HepG2 (cell line): ENCODE data around the gene HS3ST3B1. TPM values are rescaled to one million over a fixed set of nuclear protein-coding genes. Genes with fewer than 3 reads are reported as not detected.

ENCODE experiments used
- ADNP ChIP-seq: sonication (generic); formaldehyde crosslinking; IDR thresholded peaks from 2 replicates; pipeline ENCODE4 v1.4.0; 2020; ENCODE audit warnings: missing genetic modification reagents
- GATA4 ChIP-seq: sonication (generic); IDR thresholded peaks from 2 replicates; pipeline ENCODE4 v1.6.1; 2016; ENCODE audit warnings: antibody characterized with exemption, low read depth, borderline replicate concordance
- GPBP1L1 ChIP-seq: sonication (generic); formaldehyde crosslinking; IDR thresholded peaks from 2 replicates; pipeline ENCODE4 v1.5.0; 2020; ENCODE audit warnings: mild to moderate bottlenecking, missing genetic modification reagents
- HIC2 ChIP-seq: sonication (generic); formaldehyde crosslinking; IDR thresholded peaks from 2 replicates; pipeline ENCODE4 v1.9.0; 2022; ENCODE audit warnings: low read depth, missing genetic modification reagents
- MXD3 ChIP-seq: IDR thresholded peaks from 2 replicates; pipeline ENCODE4 v1.6.1; 2016; ENCODE audit warnings: mild to moderate bottlenecking, missing biosample characterization, missing genetic modification reagents
- NAIF1 ChIP-seq: sonication (generic); formaldehyde crosslinking; IDR thresholded peaks from 2 replicates; pipeline ENCODE4 v1.5.0; 2020; ENCODE audit warnings: mild to moderate bottlenecking, missing genetic modification reagents, borderline replicate concordance
- NFE2 ChIP-seq: sonication (generic); formaldehyde crosslinking; IDR thresholded peaks from 2 replicates; pipeline ENCODE4 v1.4.0; 2020; ENCODE audit warnings: missing genetic modification reagents
- PHF5A ChIP-seq: IDR thresholded peaks from one replicate; pipeline ENCODE4 v1.6.1; 2018; ENCODE audit warnings: low read depth, missing genetic modification reagents; ENCODE audit not compliant: unreplicated experiment
- PLSCR1 ChIP-seq: sonication (generic); formaldehyde crosslinking; IDR thresholded peaks from 2 replicates; pipeline ENCODE4 v1.5.0; 2020; ENCODE audit warnings: missing genetic modification reagents, mild to moderate bottlenecking, borderline replicate concordance
- TAF15 ChIP-seq: fragments of 200-400 bp; formaldehyde crosslinking; IDR thresholded peaks from one replicate; pipeline ENCODE4 v1.6.1; 2018; ENCODE audit warnings: mild to moderate bottlenecking, low read depth, low read length; ENCODE audit not compliant: poor library complexity, severe bottlenecking
- TCF7L2 ChIP-seq: IDR thresholded peaks from 2 replicates; pipeline ENCODE4 v1.6.1; 2011; ENCODE audit warnings: mild to moderate bottlenecking, low read depth, low read length, moderate library complexity
- TEAD3 ChIP-seq: optimal IDR thresholded peaks from 2 replicates; pipeline ENCODE3; 2016; ENCODE audit warnings: borderline replicate concordance
- YY1 ChIP-seq: IDR thresholded peaks from 2 replicates; pipeline ENCODE4 v1.6.1; 2011; ENCODE audit warnings: low read length, low read depth, moderate library complexity, mild to moderate bottlenecking; ENCODE audit not compliant: insufficient read depth, insufficient replicate concordance
- ZBTB2 ChIP-seq: sonication (generic); formaldehyde crosslinking; IDR thresholded peaks from 2 replicates; pipeline ENCODE4 v1.8.0; 2022; ENCODE audit warnings: low read depth, missing genetic modification reagents
- ZKSCAN8 ChIP-seq: IDR thresholded peaks from 2 replicates; pipeline ENCODE4 v1.6.1; 2016; ENCODE audit warnings: borderline replicate concordance, missing genetic modification reagents, missing compliant biosample characterization
- ZMAT3 ChIP-seq: sonication (generic); formaldehyde crosslinking; conservative IDR thresholded peaks from 2 replicates; pipeline ENCODE4 v1.7.0; 2021; ENCODE audit warnings: missing genetic modification reagents
- ZNF263 ChIP-seq: sonication (generic); formaldehyde crosslinking; IDR thresholded peaks from 2 replicates; pipeline ENCODE4 v1.4.0; 2020; ENCODE audit warnings: missing genetic modification reagents
- ZNF687 ChIP-seq: sonication (generic); formaldehyde crosslinking; IDR thresholded peaks from 2 replicates; pipeline ENCODE4 v1.5.1; 2020; ENCODE audit warnings: mild to moderate bottlenecking, missing genetic modification reagents, moderate library complexity
- ZNF713 ChIP-seq: sonication (generic); formaldehyde crosslinking; IDR thresholded peaks from 2 replicates; pipeline ENCODE4 v1.4.0; 2020; ENCODE audit warnings: mild to moderate bottlenecking, missing genetic modification reagents
- polyA plus RNA-seq, 8 experiments: library from polyadenylated mRNA; depleted of rRNA in 3 of 8; stranded (reverse) in 7 of 8; unstranded in 1 of 8; fragments of >200 nt; fragmentation: Illumina TruSeq in 4 of 8; extraction: Trizol in 4 of 8; gene quantifications; 2 replicates each; pipeline versions ENCODE4 v1.2.1 to v1.2.3, GENCODE V29; 2011 to 2016; ENCODE audit warnings: low read depth in 4 of 8, missing spikeins in 1 of 8, mixed read lengths in 1 of 8; ENCODE audit not compliant: insufficient read depth in 1 of 8
- total RNA-seq, 5 experiments: library from RNA; depleted of rRNA; stranded (reverse); fragments of >200 nt; fragmentation: Illumina TruSeq; extraction: Trizol; gene quantifications; 2 replicates each; pipeline ENCODE4 v1.2.3, GENCODE V29; 2016; ENCODE audit warnings: low read depth in 1 of 5

HS3ST3B1 gene
- total and polyA plus RNA-seq, 2 of the 13 experiments (the other 11 are each of a cell fraction or from before 2014, with no cell fraction given), result 15.7 to 39.5 TPM

- TF ChIP-seq PLSCR1 (CRISPR knock-in tag) (no peak), TAF15 (no peak), ZNF263 (no peak), MXD3 (0 out of 2 replicates have a peak, but pooled peaks have one; percentile 5), NAIF1 (CRISPR knock-in tag) (no peak), TCF7L2 (no peak), TEAD3 (peak; percentile 62), ZNF713 (CRISPR knock-in tag) (no peak), ADNP (CRISPR knock-in tag) (no peak), ZKSCAN8 (CRISPR knock-in tag) (0 out of 2 replicates have a peak, but pooled peaks have one; percentile 36), YY1 (no peak), ZMAT3 (no peak), NFE2 (CRISPR knock-in tag) (peak; percentile 57), GATA4 (0 out of 2 replicates have a peak, but pooled peaks have one; percentile 47), HIC2 (CRISPR knock-in tag) (0 out of 2 replicates have a peak, but pooled peaks have one; percentile 26), ZBTB2 (CRISPR knock-in tag) (no peak), PHF5A (CRISPR knock-in tag) (no peak), GPBP1L1 (no peak), ZNF687 (no peak; the same call in 1 of the 2 replicates)
These were observed 72.9 kb downstream of the HS3ST3B1 start (continued) for GRCh38 chr17:14373614-14374259.
